GM19238 (cell line): ENCODE data around the gene CCDC50.

Experiments used
- DNase-seq: peaks from one replicate; pipeline ENCODE4 v3.0.0; 2011; ENCODE audit warnings: low spot score; ENCODE audit not compliant: insufficient read length

The CCDC50 gene

DNA sequence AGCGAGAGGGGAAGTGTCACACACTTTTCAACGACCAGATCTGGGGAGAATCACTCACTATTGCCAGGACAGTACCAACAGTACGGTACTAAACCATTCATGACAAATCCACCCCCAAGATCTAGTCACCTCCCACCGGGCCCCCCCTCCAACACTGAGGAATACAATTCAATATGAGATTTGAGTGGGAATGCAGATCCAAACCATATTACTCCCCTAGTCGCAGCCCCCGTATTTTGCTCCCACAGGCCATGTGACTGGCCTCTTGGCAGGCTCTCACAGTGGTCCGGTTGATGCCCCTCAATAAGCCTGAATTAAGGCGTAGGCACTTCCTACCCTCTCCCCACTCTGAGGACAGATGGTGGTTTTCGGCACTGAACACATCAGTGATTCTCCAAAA lies 86.4 kb downstream of the CCDC50 start:
- DNase-seq, result no peak

DNA sequence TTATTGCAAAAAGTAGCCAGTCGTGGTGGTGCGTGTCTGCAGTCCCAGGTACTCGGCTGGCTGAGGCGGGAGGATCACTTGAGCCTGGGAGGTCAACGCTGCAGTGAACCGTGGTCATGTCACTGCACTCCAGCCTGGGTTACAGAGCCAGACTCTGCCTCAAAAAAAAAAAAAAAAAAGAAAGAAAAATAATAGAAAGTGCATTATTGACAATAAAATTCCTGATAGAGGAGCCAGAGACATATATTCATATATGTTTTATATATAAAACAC lies 88.2 kb downstream of the CCDC50 start:
- DNase-seq, result no peak

DNA sequence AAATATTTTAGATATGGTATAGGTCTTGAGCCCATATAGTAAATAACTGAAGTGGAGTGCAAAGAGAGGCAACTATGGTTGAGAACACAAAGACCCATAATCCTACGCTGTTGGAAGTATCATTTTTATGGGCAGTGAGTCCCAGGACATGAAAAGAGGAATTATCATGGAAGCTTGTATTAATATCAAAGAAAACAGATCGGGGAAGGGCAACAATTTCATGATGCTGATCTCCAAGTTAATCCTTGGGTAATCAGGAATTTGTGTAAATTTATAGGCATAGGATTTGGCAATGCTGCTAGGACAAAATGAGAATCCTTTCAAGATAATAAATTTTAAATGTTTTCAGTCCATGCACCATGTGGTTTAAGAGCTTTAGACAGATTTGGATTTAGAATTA lies 91.6 kb downstream of the CCDC50 start:
- no peak for DNase-seq

DNA sequence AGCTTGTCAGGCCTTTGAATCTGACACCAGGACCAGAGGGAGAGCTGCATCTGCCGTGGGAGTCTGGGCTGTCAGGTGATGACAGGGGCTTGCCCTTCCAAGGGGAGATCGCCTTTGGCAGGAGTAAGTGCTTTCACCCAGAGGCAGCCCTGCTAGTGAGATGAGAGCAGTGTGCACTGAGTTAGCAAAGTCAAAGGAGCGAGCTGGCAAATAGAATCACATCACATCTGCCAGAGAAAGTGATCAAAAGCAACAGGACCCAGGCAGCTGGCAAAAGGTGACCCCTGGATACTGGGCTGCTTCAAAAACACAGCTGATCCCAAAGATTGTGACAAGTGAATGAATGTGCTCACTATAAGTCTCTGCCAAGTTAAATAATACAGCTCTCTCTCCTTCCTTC lies 95.7 kb downstream of the CCDC50 start:
- no peak for DNase-seq

DNA sequence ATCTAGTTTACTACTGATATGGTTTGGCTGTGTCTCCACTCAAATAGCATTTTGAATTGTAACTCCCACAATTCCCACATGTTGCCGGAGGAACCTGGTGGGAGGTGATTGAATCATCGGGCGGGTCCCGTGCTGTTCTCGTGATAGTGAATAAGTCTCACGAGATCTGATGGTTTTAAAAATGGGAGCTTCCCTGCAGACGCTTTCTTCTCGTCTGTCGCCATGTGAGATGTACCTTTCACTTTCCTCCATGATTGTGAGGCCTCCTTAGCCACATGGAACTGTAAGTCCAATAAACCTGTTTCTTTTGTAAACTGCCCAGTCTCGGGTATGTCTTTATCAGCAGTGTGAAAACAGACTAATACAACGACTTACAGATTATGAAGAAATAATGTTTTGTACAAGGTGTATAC lies 96.1 kb downstream of the CCDC50 start:
- DNase-seq, result no peak

DNA sequence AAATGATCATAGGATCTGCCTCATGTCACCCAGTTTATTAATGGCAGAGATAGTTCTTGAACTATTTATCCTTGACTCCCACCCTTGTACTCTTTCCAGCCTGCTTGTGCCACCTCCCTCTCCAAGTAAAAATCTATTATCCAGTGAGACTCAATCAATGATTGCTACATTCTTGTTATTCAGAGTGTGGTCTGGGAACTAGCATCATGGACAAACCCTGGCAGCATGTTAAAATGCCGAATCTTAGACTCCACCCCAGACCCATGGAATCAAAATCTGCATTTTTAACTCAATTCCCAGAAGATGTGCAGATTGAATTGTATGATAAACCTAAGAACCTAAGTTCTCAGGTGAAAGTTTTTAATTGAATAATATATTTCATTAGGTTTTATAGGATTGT lies 97.1 kb downstream of the CCDC50 start:
- no peak for DNase-seq

DNA sequence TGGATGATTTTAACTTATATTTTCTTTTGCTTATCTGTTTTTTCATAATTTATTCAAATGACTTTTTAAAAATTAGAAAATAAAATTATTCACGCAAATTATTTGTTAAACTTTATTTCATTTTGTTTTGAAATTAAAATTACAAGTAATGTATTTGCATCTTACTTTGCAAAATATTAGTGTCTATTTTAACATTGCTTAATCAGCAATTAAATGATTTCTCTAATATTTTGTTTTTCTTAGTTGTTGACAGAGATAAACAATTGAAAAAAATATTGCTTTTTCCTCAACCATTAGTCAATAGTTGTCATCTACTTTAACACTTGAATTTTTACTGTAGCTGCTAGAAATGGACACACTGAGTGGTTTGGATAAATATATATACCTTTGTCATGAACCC lies 99.0 kb downstream of the CCDC50 start:
- no peak for DNase-seq

DNA sequence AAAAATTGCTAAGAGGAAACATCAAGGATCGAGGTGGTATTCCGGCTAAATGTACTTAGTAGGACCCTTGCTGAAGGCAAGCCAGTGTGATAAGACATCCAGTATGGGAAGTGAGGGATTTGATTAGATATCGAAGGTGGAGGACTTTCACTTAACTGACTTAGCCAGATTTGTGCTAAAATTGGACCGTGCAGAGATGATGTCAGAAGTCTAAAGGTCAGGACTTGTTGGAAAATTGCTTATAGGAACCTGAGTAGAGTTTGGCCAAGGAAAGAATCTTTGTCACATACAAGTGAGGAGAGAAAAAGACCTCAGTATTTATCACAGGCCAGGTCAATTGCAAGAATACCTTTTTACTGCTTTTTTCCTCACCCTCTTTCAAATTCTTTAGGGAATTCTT lies 100.9 kb downstream of the CCDC50 start:
- no peak for DNase-seq

DNA sequence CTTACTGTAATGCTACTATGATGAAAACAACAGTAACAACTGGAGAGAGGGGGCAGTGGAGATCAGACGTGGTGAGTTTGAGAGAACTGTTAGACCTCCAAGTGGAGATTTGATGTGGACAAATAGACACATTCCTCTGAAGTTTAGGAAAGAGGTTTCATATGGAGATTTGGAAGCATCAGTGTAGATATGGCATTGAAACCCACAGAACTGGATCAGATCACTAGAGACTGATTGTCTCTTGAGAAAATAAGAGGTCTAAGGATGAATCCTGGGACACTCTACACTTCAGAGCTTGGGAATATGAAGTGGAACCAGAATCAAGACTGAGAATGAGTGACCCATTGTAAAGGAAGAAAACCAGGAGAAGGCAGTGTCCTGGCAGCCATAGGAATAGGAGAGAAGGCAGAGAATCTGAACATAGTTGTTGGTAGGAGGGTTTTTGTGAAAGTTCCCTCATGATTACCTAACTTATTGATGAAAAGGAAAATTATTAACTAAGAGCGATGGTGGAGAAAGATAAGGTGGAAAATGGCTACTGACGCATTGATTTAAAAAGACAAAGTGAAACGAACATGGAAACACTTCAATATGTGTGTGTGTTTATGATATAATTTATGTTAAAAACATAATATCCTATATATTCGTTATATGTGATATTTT lies 102.1 kb downstream of the CCDC50 start:
- DNase-seq, result no peak

DNA sequence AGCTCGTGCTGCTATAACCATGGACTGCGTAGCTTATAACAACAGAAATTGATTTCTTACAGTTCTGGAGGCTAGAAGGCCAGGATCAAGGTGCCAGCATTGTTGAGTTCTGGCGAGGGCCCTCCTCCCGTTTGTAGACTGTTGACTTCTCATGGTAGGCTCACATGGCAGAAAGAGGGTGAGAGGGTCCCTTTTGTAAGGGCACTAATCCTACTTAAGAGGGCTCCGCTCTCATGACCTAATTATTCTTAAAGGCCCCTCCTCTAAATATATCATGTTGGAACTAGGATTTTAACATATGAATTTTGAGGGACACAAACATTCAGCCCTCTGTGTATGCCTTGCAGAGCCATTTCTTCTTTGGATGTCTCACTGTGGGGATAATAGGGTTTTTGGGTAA lies 103.0 kb downstream of the CCDC50 start:
- DNase-seq, result no peak

DNA sequence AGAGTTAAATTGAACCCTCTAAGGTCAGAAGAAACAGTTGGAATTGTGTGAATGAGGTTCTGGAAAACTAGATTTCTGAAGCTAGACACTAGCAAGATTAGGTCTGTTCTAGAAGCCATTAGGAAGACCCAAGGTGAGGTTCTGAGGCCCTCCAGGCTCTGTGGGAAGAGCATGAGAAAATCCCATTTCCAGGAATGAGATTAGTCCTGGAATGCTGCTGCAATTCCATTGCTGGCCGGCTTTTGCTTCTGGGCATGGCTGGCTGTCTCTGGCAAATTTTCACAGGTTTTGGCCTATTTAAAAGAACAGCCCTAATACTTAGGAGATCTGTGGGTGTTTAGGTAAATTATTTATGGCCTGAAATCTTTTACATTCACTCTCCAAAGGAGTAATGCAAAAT lies 104.8 kb downstream of the CCDC50 start:
- DNase-seq, result no peak

DNA sequence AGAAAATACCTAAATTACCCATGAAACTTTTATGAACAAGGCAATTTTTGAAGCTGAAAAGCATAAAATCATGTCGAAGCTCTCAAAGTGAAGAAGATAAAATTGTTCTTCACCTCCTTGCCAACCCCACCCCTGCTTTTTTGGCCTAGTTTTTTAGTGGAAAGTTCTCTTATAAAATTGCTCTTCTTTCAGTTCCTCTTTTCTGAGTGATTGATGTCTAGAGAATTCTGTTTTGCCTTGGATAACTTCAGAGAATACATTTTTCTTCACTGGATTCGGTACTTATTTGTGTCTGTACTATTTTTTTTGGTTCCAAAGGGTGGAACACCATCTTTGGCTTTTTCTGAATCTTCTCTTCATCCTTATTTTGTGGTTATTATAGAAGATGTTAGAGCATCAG lies 106.8 kb downstream of the CCDC50 start:
- DNase-seq, result no peak

DNA sequence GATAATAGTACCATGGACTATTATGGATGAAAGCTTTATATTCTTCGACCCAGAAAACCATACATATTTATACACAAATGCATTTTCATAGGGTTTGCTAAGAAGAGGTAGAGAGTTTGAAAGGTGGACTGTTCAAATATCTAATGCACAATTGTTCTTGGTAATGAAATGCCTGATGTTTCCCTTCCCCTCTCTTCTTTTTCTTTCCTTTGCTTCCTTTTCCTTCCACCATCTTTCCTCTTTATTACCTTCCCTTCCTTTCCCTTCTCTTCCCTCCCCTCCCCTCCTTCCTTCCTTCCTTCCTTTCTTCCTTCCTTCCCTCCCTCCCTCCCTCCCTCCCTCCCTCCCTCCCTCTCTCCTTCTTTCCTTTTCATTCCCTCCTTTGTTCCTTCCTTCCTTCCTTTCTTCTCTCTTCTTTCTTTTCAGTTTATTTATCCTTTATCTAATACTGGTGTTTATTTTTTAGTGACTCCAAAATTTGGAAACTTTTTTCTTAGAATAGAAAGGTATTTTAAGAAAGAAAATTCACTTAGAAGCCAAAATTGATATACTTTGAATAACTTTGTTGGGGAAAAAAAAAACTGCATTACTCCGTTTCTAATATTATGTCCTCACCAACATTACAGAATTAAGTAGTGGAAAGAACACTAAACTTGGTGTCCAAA lies 109.1 kb downstream of the CCDC50 start:
- no peak for DNase-seq

DNA sequence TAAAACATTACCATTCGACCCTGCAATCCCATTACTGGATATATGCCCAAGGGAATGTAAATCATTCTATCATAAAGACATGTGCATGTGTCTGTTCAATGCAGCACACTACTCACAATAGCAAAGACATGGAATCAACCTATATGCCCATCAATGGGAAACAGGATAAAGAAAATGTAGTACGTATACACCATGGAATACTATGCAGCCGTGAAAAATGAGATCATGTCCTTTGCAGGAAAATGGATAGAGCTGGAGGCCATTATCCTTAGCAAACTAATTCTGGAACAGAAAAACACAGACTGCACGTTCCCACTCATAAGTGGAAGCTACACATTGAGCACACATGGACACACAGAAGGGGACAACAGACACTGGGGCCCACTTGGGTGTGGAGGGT lies 111.3 kb downstream of the CCDC50 start:
- DNase-seq, result no peak

DNA sequence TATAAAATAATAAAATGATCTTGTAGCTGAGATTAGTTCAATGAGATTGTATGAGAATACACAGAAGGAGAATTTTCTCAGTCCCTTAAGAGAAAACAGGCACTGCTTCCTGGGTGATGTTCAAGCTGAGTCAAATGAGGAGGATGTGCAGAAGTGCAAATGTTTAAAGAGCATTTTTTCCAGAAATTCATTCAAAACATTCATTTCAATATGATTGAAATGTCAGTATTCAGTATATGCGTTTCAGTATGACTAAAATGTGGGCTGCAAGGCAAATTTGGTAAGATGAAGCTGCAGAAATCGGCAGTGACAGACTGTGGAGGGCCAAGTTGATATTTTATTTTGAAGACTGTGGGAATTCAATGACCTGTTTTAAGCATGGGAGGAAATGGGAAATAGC lies 112.5 kb downstream of the CCDC50 start:
- DNase-seq, result no peak

DNA sequence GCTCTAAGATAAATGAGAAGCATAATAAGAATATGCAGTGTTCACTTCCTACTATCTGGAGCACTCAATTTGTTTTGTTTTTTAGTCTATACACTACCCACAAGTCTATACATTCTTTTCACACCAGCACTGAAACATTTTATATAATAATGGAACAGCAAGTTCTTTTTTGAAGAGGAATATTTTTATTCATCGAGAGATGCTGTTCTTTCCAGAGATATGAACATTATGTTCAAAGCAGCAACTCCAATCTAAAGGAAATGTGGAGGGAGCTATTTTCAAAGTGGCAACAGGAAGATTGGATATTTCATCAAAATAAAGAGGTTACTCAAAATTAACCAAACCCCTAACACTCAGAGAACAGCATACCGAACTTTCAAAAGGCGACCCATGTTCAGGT lies 115.4 kb downstream of the CCDC50 start:
- no peak for DNase-seq
